HG02678 (cell line): ENCODE data around the gene PCDH15.
"Not testable (repeated sequence)": the region's sequence is repeated elsewhere in the genome, so short reads cannot be mapped to it uniquely, and the experiment has no call there.

Experiments
- ATAC-seq: cut with Tn5 transposase; IDR thresholded peaks from one replicate; pipeline ENCODE4 v1.9.1; 2021; ENCODE audit warnings: mild to moderate bottlenecking, moderate library complexity; ENCODE audit not compliant: unreplicated experiment

Gene PCDH15

GRCh38 chr10:54576541-54576940, 224.5 kb downstream of the PCDH15 start:
- ATAC-seq: no peak

GRCh38 chr10:54559498-54559897, 241.5 kb downstream of the PCDH15 start:
- no peak for ATAC-seq

- ATAC-seq: no peak
These were observed 247.0 kb downstream of the PCDH15 start for GRCh38 chr10:54554028-54554427.

- no peak for ATAC-seq
These were observed 251.0 kb downstream of the PCDH15 start for GRCh38 chr10:54550016-54550415.

- ATAC-seq: no peak
These were observed 269.7 kb downstream of the PCDH15 start for GRCh38 chr10:54531296-54531695.

GRCh38 chr10:54530299-54530698, 270.7 kb downstream of the PCDH15 start:
- ATAC-seq: no peak

GRCh38 chr10:54525816-54526215, 275.2 kb downstream of the PCDH15 start:
- ATAC-seq: no peak

GRCh38 chr10:54515244-54515643, 285.8 kb downstream of the PCDH15 start:
- not testable (repeated sequence) for ATAC-seq

GRCh38 chr10:54503863-54504262, 297.2 kb downstream of the PCDH15 start:
- ATAC-seq: no peak

- no peak for ATAC-seq
These were observed 299.1 kb downstream of the PCDH15 start for GRCh38 chr10:54501929-54502328.

- no peak for ATAC-seq
These were observed 304.2 kb downstream of the PCDH15 start for GRCh38 chr10:54496852-54497251.

- no peak for ATAC-seq
These were observed 313.3 kb downstream of the PCDH15 start for GRCh38 chr10:54487743-54488142.

GRCh38 chr10:54485971-54486370, 315.1 kb downstream of the PCDH15 start:
- ATAC-seq: no peak

- ATAC-seq: no peak
These were observed 316.8 kb downstream of the PCDH15 start for GRCh38 chr10:54484186-54484585.

- ATAC-seq: no peak
These were observed 322.4 kb downstream of the PCDH15 start for GRCh38 chr10:54478601-54479000.

GRCh38 chr10:54477738-54478137, 323.3 kb downstream of the PCDH15 start:
- ATAC-seq: no peak

GRCh38 chr10:54470324-54470631, 330.8 kb downstream of the PCDH15 start:
- no peak for ATAC-seq

- no peak for ATAC-seq
These were observed 331.3 kb downstream of the PCDH15 start for GRCh38 chr10:54469587-54470323.

GRCh38 chr10:54454271-54454670, 346.8 kb downstream of the PCDH15 start:
- ATAC-seq: no peak

GRCh38 chr10:54449056-54449455, 352.0 kb downstream of the PCDH15 start:
- no peak for ATAC-seq

GRCh38 chr10:54444170-54444569, 356.9 kb downstream of the PCDH15 start:
- no peak for ATAC-seq

GRCh38 chr10:54441275-54441674, 359.8 kb downstream of the PCDH15 start:
- ATAC-seq: no peak

- ATAC-seq: peak; percentile 72
These were observed 366.2 kb downstream of the PCDH15 start for GRCh38 chr10:54434782-54435181.
